ENCODE measurements around the gene JARID2. TPM values are rescaled to one million over a fixed set of nuclear protein-coding genes. Genes with fewer than 3 reads are reported as not detected.

Gene JARID2
- total and polyA plus RNA-seq, 9 of the 15 experiments (the other 6 are each of a cell fraction or from before 2014, with no cell fraction given), result 5.0 to 29.0 (median 15.6) TPM

DNA sequence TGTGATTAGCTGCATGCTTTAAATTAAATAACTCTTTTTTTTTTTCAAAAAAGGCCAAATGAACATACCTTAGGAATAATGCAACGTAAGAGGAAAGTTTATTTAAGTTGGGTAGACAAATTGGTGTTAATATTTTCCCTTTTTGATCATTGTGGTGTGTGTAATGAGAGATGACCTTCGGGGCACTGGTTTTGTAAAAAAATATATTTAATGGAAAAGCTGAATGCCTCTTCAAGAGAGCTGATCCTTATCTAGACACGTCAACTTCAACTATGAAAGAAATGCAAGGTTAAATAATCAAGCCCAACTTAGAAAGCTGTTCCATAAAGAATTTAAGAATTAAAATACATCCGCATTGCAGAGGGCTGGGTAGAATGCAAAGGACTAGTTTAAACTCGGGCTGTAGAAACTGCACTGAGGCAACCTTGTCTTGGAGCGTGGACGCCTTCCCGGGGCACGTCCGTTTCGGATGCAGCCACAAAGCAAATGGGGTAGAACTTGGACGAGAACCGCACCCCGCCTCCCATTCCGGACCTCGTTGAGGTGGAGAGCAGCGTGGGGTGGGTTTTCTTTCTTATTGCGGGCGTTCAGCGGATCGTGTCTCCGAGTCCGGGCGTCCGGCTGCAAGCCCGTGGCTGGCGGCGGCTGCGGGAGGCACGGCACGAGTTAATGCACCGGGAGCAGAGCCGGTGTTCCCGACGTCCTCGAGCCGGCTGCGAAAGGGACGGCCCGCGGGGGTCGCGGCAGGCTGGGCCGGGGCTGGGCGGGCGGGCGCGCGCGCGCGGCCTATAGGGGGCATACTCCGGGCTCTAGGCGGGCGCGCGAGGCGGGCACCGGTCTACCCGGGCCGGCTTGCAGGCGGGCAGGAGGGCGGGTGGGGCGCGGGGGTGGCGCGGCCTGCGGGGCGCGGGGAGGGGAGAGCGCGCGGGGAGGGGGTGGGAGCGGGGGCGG is 1.9 kb downstream of the JARID2 start (continued):
- TF ChIP-seq ZNF277 (CRISPR knock-in tag; IDR thresholded peaks at IDR 0.05; ENCODE audit: borderline replicate concordance) (no peak), ZNF444 (CRISPR knock-in tag; IDR thresholded peaks at IDR 0.05) (no peak), ZNF408 (CRISPR knock-in tag; IDR thresholded peaks at IDR 0.05; ENCODE audit: low read depth) (no peak), BMI1 (IDR thresholded peaks at IDR 0.05; ENCODE audit: low read length) (no peak), STAT5B (CRISPR knock-in tag; IDR thresholded peaks at IDR 0.05) (no peak), ZNF766 (CRISPR knock-in tag; conservative IDR thresholded peaks at IDR 0.05) (no peak), ARID4B (CRISPR knock-in tag; IDR thresholded peaks at IDR 0.05) (peak; percentile 46; the same call in 1 of the 2 replicates), KDM2B (CRISPR knock-in tag; IDR thresholded peaks at IDR 0.05) (no peak), ZBTB9 (CRISPR knock-in tag; IDR thresholded peaks at IDR 0.05) (peak; percentile 37; the same call in 1 of the 2 replicates), PTRF (tag; IDR thresholded peaks at IDR 0.05) (no peak), HMGN3 (IDR thresholded peaks at IDR 0.05; ENCODE audit: borderline replicate concordance, extremely low read depth, insufficient read length, low read depth, low read length) (peak; percentile 39), HDAC3 (IDR thresholded peaks at IDR 0.05; ENCODE audit: borderline replicate concordance, partially characterized antibody) (peak; percentile 28), CBX5 (IDR thresholded peaks at IDR 0.05; ENCODE audit: borderline replicate concordance, low read depth) (no peak), KDM1A (IDR thresholded peaks at IDR 0.05) (no peak), NR2F6 (CRISPR knock-in tag; IDR thresholded peaks at IDR 0.05) (no peak)
- TF ChIP-seq, protein P1, sequence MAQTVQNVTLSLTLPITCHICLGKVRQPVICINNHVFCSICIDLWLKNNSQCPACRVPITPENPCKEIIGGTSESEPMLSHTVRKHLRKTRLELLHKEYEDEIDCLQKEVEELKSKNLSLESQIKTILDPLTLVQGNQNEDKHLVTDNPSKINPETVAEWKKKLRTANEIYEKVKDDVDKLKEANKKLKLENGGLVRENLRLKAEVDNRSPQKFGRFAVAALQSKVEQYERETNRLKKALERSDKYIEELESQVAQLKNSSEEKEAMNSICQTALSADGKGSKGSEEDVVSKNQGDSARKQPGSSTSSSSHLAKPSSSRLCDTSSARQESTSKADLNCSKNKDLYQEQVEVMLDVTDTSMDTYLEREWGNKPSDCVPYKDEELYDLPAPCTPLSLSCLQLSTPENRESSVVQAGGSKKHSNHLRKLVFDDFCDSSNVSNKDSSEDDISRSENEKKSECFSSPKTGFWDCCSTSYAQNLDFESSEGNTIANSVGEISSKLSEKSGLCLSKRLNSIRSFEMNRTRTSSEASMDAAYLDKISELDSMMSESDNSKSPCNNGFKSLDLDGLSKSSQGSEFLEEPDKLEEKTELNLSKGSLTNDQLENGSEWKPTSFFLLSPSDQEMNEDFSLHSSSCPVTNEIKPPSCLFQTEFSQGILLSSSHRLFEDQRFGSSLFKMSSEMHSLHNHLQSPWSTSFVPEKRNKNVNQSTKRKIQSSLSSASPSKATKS (CRISPR knock-in tag; IDR thresholded peaks at IDR 0.05), result no peak
- TF ChIP-seq, protein P2, sequence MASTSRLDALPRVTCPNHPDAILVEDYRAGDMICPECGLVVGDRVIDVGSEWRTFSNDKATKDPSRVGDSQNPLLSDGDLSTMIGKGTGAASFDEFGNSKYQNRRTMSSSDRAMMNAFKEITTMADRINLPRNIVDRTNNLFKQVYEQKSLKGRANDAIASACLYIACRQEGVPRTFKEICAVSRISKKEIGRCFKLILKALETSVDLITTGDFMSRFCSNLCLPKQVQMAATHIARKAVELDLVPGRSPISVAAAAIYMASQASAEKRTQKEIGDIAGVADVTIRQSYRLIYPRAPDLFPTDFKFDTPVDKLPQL (IDR thresholded peaks at IDR 0.05; ENCODE audit: extremely low read depth, insufficient read length), result no peak

All from K562 (cell line).